ENCODE measurements around the gene DUSP7. TPM values are rescaled to one million over a fixed set of nuclear protein-coding genes. Genes with fewer than 3 reads are reported as not detected.

The DUSP7 gene
- total and polyA plus RNA-seq, 2 donors (not counting 3 experiments of a cell fraction or from before 2014, with no cell fraction given): 29.2 to 37.7 TPM

GRCh38 chr3:52046902-52047239 lies 9.5 kb downstream of the DUSP7 start:
- TF ChIP-seq JUN (IDR thresholded peaks at IDR 0.05; ENCODE audit: borderline replicate concordance, insufficient read depth, insufficient read length, low read depth) (no peak), EZH2 (IDR thresholded peaks at IDR 0.05; ENCODE audit: borderline replicate concordance, low read depth, low read length, severe bottlenecking) (no peak), FOS (IDR thresholded peaks at IDR 0.05; ENCODE audit: borderline replicate concordance, insufficient read depth, low read length) (no peak), MAX (IDR thresholded peaks at IDR 0.05; ENCODE audit: insufficient read depth, insufficient read length) (no peak), POLR2AphosphoS5 (IDR thresholded peaks at IDR 0.05; ENCODE audit: insufficient read depth, low read depth, low read length) (no peak), GATA2 (IDR thresholded peaks at IDR 0.05; ENCODE audit: insufficient read depth, insufficient read length, low read depth, low read length) (no peak), CTCF (IDR thresholded peaks at IDR 0.05; ENCODE audit: extremely low read depth in 1 of 2, insufficient read depth in 1 of 2, low read depth in 1 of 2, low read length in 2 of 2) (no peak), POLR2A (IDR thresholded peaks at IDR 0.05; ENCODE audit: low read depth, low read length) (no peak), MYC (IDR thresholded peaks at IDR 0.05; ENCODE audit: low read depth, low read length) (no peak)
- H3K79me2 ChIP-seq (ENCODE audit: control insufficient read depth, insufficient read depth, low read length): peaks cover 11% of the 10 kb centered on the region
- BruUV-seq (replicated peaks): no TSS peak
- FAIRE-seq: no peak
- H4K20me1 ChIP-seq (replicated peaks; ENCODE audit: control insufficient read depth, extremely low read depth, insufficient read depth, low read length): no peaks in the 10 kb centered on the region
- no peaks in the 10 kb centered on the region for H3K9me3 ChIP-seq (replicated peaks; ENCODE audit: control insufficient read depth, insufficient read depth, low read length)
- H3K4me1 ChIP-seq (ENCODE audit: control insufficient read depth, extremely low read depth, insufficient read depth, low read length): peaks cover 32% of the 10 kb centered on the region
- H3K27ac ChIP-seq (ENCODE audit: insufficient read depth, low read depth, low read length): peak overlapping the region; percentile 86
- no peaks in the 10 kb centered on the region for H3K27me3 ChIP-seq (ENCODE audit: control insufficient read depth in 2 of 2, insufficient read depth in 2 of 2, low read length in 2 of 2)
- DNase-seq (ENCODE audit: low read depth, low spot score): no peak
- dilution Hi-C loops (cut with MboI; ENCODE audit: extremely low pct_ligation_motif_present, low sequenced_read_pairs): no loop called here
- H3K9me1 ChIP-seq (replicated peaks; ENCODE audit: control insufficient read depth, extremely low read depth, insufficient read depth, low read length): no peaks in the 10 kb centered on the region
- H2AFZ ChIP-seq (ENCODE audit: low read depth, low read length): no peak overlapping the region
- intact Hi-C loops (cut with micrococcal nuclease): loop anchor here (1.0 to 2.0 kb wide), 4 partner anchors 10 to 170 kb away; no protein-coding TSS in a partner anchor
- H3K36me3 ChIP-seq (ENCODE audit: control insufficient read depth in 2 of 2, extremely low read depth in 1 of 2, insufficient read depth in 2 of 2, low read length in 2 of 2): peaks cover 0 to 16% of the 10 kb centered on the region in 2 experiments
- H3K9ac ChIP-seq (replicated peaks; ENCODE audit: extremely low read depth, insufficient read depth, low read length): peak overlapping the region; percentile 74
- CTCF ChIA-PET: interaction anchor here (0.8 to 2.8 kb wide), 16 partner anchors 9 to 76 kb away, joined by 3 to 13 read pairs (median 3); partner anchors contain the start of genes DUSP7 and RPL29
- POLR2A ChIA-PET: interaction anchor here (1.0 to 1.4 kb wide), 5 partner anchors 9 to 108 kb away, joined by 3 to 8 read pairs (median 4); partner anchors contain the start of gene DUSP7
- no peak overlapping the region for H3K4me3 ChIP-seq (replicated peaks in 1 of 3; ENCODE audit: insufficient read depth in 1 of 3, low read depth in 1 of 3, low read length in 3 of 3)
- peak overlapping the region; percentile 5 for H3K4me2 ChIP-seq (ENCODE audit: insufficient read depth, low read length)
